Erythroblast (primary cell): ENCODE measurements around the gene LOXHD1.

Source experiments
- DNase-seq, 2 experiments: peaks; one replicate each; lab custom pipeline; 2025; lab: John Stamatoyannopoulos, UW
- GATA1 ChIP-seq: IDR thresholded peaks from 2 replicates; pipeline ENCODE4 v1.6.1; 2011; ENCODE audit warnings: low read depth, mild to moderate bottlenecking, control low read depth, low read length, moderate library complexity
- POLR2A ChIP-seq: IDR thresholded peaks from 2 replicates; pipeline ENCODE4 v1.6.1; 2011; ENCODE audit warnings: mild to moderate bottlenecking, low read length

LOXHD1 gene

DNA sequence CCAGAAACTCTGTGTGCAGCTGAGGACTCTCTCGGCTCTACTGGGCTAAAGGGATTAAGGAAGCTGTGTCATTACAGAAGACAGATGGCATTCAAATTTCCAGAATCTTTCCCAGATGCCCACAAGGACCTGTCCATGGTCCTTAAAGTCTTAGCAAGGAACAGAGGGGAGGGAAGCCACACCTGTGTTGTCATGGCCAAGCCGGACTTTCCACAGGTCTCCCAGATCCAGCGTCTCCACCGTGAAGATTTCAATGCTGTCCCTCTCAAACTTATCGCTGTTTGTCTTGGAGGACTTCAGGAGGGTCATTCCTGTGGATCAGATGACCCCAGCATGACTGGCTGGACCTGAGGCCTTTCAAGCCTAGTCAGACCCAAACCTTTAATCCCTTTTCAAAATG lies 114.5 kb downstream of the LOXHD1 start:
- DNase-seq: no peak

DNA sequence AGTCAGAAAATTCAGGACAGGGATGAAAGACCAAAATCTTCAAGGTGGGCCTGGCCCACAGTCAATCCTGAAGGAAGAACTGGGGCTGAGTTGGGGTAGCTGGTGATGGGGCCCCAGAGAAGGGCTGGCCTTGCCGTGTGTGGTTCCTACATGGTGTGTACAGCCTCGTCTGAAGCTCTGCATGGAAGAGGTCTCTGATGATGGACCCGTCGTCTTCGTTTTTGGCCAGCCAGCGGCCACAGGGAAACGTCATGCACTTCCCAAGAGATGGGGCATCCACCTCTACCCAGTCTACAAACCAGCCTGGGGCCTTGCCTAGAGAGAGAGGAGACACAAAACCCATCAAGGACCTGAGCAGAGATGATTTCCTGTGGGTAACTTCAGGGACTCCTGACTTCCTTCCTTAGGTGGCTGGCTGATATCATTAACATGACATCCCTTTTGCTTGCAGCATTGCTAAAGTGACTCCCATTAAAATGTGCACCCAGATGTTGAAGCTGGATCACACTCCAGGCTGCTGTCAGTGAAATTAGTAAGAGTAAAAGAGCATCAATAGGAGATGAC lies 115.3 kb downstream of the LOXHD1 start:
- TF ChIP-seq POLR2A: no peak
- TF ChIP-seq GATA1: no peak

More for the DNA sequence above, 114.5 kb downstream of the LOXHD1 start:
- TF ChIP-seq POLR2A (no peak), GATA1 (no peak)

DNA sequence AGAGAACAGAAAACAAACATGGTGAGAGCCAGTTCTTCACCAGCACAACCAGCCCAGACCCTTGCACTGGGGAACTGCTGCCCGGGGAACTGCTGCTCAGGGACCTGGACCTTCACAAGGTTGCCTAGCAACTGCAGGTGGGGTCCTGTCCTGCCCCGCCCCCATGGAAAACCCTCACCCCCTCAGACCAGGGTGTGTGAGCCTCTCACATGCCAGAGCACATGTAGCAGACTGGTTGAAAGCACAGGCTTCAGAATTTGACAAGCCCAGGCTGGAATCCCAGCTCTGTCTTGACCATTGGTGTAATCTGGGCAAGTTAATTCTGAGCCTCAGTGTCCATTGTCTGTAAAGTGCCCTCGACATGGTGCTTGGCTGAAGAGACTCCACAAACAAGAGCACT lies 118.6 kb downstream of the LOXHD1 start:
- no peak for TF ChIP-seq POLR2A
- no peak for TF ChIP-seq GATA1
- DNase-seq: no peak

More for the DNA sequence above, 115.3 kb downstream of the LOXHD1 start:
- no peak for DNase-seq

DNA sequence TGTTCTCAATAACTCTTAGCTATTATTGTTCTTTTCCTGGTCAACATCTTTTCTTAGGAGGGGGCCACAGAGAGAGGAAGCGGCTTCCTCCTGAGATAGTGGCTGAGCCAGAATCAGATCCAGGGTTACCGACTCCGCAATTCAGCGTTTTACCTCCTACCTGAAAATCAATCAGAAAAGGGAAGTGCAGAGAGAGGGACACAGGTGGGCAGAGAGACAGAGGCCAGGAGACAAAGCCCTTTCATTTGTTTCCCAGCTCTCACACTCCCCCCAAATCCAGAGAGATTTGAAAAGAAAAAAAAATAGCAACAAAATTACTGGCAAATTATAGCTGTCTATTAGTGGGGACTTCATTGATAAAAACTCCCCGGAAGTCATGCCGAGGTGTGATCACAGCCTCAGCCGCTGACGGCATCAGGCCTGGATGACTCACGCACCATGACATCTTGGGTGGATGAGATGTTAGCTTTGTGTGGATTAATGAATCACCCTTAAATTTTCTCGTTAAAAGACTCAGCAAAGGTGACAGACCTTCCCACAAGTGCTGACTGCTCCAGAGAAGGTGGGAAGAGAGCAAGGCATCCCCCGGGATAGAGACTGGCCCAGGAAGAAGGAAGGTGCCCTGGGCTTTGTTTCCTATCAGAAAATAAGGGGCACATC lies 120.7 kb downstream of the LOXHD1 start:
- TF ChIP-seq POLR2A: no peak
- TF ChIP-seq GATA1: no peak
- peak in 1 of 2 experiments; percentile 29 for DNase-seq

DNA sequence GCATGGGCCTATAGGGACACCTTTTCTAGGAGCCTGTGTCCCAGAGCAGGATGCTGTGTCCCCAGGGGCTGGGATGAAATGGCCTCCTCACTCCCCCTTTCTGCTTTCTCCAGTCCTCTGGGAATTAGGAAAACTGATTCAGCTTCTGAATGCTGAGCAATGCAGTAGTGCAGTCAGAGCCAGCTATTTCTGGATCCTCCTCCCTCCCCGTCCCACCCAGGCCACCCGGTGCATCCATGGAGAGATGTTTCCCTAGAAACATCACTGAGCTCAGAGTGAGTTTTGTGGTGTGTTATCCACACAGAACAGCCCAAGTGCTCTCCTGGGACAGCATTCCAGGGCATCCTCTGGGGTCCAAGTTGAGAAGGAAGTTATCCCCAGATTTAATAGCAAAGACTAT lies 125.5 kb downstream of the LOXHD1 start:
- TF ChIP-seq GATA1: no peak
- DNase-seq: no peak

DNA sequence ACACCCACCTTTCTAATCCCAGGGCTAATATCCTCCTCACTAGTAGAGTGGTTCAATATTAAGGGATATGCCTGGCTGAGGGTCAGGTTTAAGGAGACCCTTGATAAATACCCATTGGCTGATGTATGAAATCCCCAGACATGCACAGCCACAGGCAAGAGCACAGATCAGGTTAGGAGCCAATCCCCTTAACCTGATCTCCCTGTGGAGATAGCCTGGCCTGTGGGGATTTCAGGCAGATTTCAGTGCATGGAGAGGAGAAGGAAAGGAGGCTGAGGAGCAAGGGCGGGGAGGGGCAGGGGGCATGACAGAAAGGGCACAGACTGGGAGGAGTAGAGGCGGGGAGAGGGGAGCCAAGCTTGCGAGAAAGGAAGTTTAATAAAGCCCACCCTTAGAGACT lies 129.0 kb downstream of the LOXHD1 start:
- no peak for DNase-seq
- TF ChIP-seq GATA1 (no peak), POLR2A (no peak)

DNA sequence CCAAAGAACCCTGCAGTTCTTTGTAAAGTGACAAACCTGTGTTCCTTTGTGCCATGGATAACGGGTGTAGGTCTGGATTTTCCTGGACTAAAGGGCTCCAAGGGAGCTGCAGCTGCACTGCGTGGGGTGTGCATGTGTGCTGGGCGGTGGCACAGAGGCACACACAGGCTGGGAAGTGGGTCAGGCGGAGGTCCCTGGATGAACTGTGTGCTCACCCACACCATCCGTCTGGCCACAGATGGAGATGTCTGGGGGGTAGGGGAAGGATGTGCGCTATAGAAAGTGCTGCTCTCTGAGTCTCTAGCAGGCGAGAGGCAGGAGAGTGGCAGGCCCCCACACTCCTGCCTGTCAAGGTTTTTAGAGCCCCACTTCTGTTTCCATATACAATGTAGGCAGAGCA lies 137.2 kb downstream of the LOXHD1 start:
- no peak for TF ChIP-seq POLR2A
- no peak for TF ChIP-seq GATA1
- no peak for DNase-seq

DNA sequence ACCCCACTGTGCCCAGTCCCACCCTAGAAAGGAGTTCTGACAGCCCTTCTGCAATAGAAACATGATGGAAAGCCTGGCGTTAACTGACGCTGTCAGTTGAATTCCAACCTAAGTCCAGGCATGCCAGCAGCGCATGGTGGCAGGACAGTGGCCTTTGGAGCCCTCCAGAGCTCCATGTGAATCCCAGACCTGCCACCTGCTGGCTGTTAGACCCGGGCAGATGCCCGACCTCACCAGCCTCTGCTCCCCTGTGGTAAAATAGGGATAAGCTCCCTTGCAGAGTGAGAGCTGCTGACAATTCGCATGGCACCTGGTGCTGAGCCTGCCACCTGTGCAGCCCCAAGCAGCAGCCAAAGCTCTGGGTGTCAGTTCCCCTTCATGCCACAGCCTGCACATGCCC lies 138.6 kb downstream of the LOXHD1 start:
- peak in 1 of 2 experiments; percentile 26 for DNase-seq
- TF ChIP-seq GATA1 (no peak), POLR2A (no peak)

DNA sequence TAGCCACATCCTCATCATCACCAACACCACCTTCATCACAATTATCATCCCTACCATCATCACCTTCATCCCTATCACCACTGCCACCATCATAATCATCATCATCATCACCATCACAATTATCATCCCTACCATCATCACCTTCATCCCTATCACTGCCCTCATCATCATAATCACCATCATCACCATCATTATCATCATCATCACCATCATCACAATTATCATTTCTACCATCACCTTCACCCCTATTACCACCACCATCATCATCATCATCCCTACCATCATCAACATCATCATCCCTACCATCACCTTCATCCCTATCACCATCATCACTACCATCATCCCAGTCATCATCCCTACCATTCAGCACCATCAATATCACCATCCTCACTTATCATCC lies 140.5 kb downstream of the LOXHD1 start:
- TF ChIP-seq POLR2A (no peak), GATA1 (no peak)
- no peak for DNase-seq

DNA sequence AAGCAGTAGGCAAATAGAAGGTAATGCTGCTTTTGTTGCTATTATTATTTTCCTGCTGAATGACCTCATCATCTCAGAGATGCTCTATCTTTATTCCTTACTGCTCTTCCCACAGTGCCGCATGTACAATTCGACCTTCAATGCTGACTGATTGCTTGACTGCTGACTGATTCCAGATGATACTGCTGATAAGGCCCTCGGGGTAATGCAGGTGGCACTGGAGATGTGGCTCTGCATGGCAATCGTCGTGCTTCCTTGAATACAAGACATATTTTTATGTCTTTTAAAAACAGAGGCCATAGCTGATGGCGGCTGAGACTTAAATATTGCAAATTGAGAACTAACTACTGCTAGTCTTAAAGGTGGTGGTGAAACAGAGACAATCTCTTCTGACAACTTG lies 146.6 kb downstream of the LOXHD1 start:
- DNase-seq: no peak
- TF ChIP-seq GATA1 (no peak), POLR2A (no peak)

DNA sequence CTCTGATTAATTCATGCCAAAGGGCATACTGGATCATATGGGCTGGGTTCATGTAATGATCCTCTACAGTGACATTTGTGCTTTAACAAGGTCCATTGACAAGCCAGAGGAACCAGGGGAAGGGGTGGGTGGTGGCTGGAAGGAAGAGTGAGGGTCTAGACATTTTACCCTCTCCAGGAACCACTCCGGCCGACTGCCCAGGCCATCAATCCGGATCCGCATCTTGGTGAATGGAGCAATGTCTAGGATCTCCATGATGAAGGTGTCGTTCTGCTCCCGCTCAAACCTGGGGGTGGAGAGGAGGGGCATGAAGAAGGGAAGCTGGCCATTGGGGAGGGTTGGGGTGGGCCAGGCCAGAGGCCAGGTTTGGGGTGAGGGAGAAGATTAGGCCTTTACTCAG lies 147.5 kb downstream of the LOXHD1 start:
- DNase-seq: no peak
- no peak for TF ChIP-seq POLR2A
- no peak for TF ChIP-seq GATA1

DNA sequence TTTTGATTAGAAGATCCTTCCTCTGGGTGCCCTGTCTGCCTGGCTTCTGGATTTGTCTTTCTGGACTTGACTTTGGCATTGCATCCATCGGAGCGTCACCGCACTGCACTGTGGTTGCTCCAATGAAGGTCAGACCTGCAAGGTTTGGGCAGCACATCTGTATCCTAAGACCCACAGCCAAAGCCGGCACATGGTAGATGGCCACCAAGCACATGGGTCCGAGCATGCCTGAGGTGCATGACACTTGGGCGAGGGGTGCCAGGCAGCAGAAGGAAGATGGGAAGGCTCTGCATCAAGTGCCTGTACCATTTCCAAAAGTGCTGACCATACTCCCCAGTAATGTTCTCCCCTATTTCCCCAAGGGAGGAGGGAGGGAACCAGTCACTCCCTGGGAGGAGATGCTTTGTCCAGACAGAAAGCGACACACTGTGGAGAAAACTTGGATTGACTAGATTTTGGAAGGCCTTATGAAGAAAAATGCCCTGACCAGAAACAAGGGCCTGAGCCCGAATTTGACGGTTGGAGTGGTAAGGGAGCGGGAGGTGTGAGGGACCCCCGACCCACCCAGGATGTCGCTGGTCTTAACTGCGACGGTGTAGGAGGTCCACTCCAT lies 149.9 kb downstream of the LOXHD1 start:
- TF ChIP-seq POLR2A: no peak
- no peak for TF ChIP-seq GATA1

DNA sequence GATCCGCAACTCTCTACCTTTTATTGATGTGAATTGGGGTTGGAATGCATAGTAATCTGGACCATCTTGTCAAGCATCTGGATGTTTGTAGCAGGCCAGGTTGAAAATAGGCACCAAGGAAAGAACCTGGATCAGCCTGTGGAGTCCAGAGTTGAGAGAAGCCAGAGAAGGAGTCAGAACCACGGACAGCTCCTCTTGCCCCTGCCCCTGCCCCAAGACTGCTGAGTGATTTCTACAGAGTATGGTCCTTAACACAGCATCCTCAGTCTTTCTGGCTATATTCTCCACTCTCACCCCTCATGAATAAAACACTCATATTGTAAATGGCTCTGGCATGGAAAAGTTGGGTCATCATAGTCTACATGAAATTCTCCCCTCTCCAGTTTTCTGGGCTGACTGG lies 154.6 kb downstream of the LOXHD1 start:
- TF ChIP-seq POLR2A: no peak
- no peak for TF ChIP-seq GATA1
- DNase-seq: peak; percentile 20 to 37

More for the DNA sequence above, 149.9 kb downstream of the LOXHD1 start:
- DNase-seq: no peak

DNA sequence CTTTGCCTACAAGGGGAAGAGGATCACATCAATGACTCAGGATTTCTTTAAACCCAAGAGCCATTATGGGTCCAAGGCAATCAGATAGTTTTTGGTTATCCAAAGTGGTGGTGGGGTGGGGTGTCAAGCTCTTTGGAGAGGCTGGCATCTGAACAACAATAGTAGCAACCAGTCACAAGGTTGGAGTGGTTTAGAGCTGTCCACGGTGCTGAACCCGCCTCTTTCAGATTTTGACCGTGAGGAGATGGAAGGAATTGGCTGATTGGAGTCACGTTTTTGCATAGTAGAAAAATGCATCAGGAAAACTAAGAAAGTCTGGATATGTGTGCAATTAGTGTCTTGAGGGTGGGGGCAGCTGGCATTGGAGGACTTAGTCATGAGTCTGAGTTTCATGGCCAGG lies 159.9 kb downstream of the LOXHD1 start:
- TF ChIP-seq POLR2A (no peak), GATA1 (no peak)
- peak; percentile 42 to 49 for DNase-seq

DNA sequence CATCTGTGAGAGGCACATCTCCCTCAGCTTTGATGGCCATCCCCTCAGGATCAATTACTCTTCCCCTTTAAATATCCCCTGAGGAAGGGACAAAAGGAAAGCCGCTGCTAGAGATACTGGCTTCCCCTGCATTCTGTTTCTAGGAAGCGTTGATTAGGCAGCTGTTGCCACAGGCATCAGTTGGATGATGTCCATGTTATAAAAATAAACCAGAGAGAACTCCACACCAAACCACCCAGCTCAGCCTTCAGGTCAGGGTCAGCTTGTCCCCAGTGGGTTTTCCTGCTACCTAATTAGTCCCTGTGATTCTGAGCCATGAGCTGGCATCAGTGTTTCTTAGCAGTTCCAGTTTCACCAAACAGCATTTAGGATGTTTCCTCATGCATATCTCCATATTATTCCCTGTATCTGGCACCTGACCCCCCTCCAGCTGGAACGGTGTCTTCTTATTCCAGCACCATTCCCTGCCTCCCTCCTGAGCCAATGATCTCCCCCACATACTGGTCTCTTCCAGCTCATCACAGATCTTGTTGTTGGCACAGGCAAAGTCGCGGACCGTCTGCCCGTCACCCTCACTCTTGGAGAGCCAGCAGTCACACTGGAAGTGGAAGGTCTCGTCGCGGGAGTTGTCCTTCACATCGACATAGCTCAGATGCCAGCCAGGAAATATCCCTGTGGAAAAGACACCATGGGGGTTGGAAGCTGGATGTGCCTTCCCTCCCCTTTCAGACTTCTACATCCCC lies 168.4 kb downstream of the LOXHD1 start:
- no peak for DNase-seq
- TF ChIP-seq POLR2A: no peak
- no peak for TF ChIP-seq GATA1

DNA sequence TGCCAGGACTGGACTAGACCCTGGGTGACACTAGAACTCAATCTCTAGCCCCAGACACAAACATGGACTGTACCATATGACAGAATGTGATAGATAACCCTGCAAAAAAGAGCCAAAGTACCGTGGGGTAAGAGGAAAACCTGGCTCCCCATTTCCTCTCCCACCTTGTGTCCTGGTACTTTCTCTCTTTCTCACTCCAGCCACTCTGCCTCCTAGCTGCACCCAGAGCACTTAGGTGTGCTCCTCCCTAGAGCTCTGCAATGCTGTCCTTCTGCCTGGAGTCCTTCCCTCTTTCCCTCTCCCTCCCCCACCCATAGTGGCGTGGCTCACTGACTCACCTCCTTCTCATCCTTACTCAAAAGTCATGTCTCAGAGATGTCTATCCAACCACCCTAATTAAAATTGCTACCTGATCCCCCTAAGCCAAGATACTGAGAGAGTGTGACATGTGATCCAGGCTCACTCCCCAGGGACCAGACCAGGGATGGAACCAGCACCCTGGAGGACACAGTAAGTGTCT lies 171.3 kb downstream of the LOXHD1 start:
- TF ChIP-seq GATA1 (no peak), POLR2A (no peak)
- no peak for DNase-seq
